ENCODE data around the gene BRICD5.

DNA sequence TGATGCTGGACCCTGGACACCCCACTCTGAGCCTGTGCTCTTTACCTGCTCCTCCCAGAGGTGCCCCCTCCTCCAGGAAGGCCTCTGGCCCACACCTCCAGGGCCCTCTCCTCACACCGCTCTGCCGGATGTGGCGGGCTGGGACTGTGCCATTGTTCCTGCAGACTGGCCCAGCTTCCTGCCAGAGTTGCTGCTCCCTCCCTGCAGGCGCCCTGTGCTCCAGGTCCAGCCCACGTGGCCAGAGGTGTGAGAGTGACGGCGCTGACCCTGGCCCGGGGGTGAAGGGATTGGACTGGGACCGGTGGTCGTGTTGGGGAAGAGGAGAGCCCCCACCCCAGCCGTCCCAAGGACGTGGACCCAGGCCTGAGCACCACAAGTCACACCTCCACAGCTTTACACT lies 18.4 kb upstream of the BRICD5 start:
- TF ChIP-seq, protein P1, sequence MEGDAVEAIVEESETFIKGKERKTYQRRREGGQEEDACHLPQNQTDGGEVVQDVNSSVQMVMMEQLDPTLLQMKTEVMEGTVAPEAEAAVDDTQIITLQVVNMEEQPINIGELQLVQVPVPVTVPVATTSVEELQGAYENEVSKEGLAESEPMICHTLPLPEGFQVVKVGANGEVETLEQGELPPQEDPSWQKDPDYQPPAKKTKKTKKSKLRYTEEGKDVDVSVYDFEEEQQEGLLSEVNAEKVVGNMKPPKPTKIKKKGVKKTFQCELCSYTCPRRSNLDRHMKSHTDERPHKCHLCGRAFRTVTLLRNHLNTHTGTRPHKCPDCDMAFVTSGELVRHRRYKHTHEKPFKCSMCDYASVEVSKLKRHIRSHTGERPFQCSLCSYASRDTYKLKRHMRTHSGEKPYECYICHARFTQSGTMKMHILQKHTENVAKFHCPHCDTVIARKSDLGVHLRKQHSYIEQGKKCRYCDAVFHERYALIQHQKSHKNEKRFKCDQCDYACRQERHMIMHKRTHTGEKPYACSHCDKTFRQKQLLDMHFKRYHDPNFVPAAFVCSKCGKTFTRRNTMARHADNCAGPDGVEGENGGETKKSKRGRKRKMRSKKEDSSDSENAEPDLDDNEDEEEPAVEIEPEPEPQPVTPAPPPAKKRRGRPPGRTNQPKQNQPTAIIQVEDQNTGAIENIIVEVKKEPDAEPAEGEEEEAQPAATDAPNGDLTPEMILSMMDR (IDR thresholded peaks at IDR 0.05; ENCODE audit: borderline replicate concordance, extremely low read depth, low read length, poor library complexity, severe bottlenecking), result no peak
- TF ChIP-seq EZH2 (IDR thresholded peaks at IDR 0.05; ENCODE audit: borderline replicate concordance, low read depth, low read length, severe bottlenecking), result no peak
